Right lobe of liver (tissue), 6 donors: ENCODE measurements around the gene EDARADD. TPM values are rescaled to one million over a fixed set of nuclear protein-coding genes. Genes with fewer than 3 reads are reported as not detected.
A peak's percentile ranks its signal among the peaks of the same experiment; 100 is the strongest.

Experiments used
- ATAC-seq, 4 donors: fragments of 200-7000 bp; cut with Tn5 transposase; one replicate each; pipeline ENCODE4 v1.9.1; 2020; ENCODE audit warnings: mild to moderate bottlenecking in 4 of 4, moderate library complexity in 4 of 4
- DNase-seq, 3 donors: peaks; one replicate each; pipeline ENCODE4 v3.0.0-alpha.2; 2020
- H3K27ac ChIP-seq, 3 donors: fragments of 200-600 bp; one replicate each; pipeline ENCODE4 v1.8.0; 2022
- H3K27me3 ChIP-seq, 2 donors: fragments of 200-600 bp; one replicate each; pipeline ENCODE4 v1.8.0; 2022
- H3K36me3 ChIP-seq, 4 donors: fragments of 200-600 bp; sonication (generic) in 1 of 4; one replicate each; pipeline versions ENCODE4 v1.5.1 to v1.8.0; 2017 to 2022; ENCODE audit warnings: control low read depth in 1 of 4
- H3K4me1 ChIP-seq, 4 donors: fragments of 200-600 bp; sonication (generic) in 1 of 4; one replicate each; pipeline versions ENCODE4 v1.5.1 to v1.8.0; 2017 to 2022; ENCODE audit warnings: control low read depth in 1 of 4
- H3K4me3 ChIP-seq, 3 donors: fragments of 200-600 bp; one replicate each; pipeline ENCODE4 v1.8.0; 2022
- H3K9me3 ChIP-seq, 4 donors: fragments of 200-600 bp; sonication (generic) in 1 of 4; one replicate each; pipeline versions ENCODE4 v1.5.1 to v1.8.0; 2017 to 2022; ENCODE audit warnings: control low read depth in 1 of 4
- CTCF ChIP-seq, 4 donors: fragments of 200-600 bp in 3 of 4; fragments of 450-650 bp in 1 of 4; IDR thresholded peaks; one replicate each; pipeline versions ENCODE4 v1.5.1 to v1.8.0; 2016 to 2022; ENCODE audit warnings: antibody characterized with exemption in 4 of 4, mild to moderate bottlenecking in 2 of 4
- POLR2A ChIP-seq: fragments of 450-650 bp; IDR thresholded peaks from one replicate; pipeline ENCODE4 v1.6.1; 2017; ENCODE audit warnings: antibody characterized with exemption, mild to moderate bottlenecking
- WGBS: methylation state at CpG from one replicate; pipeline ENCODE4 v1.1.6; 2018; ENCODE audit warnings: low coverage, low lambda C conversion rate; ENCODE audit not compliant: insufficient coverage; ENCODE audit errors: missing lambda C conversion rate; 5-methylcytosine and 5-hydroxymethylcytosine counted together
- intact Hi-C, 2 donors: fragments of 100-400 bp; cut with DNase I; formaldehyde crosslinking; loops; one replicate each; pipeline versions ENCODE4 v1.11.2 to v1.14.1; 2022
- total RNA-seq, 6 experiments: library from RNA; depleted of rRNA in 2 of 6; stranded (reverse); fragments of >200 nt in 2 of 6; fragmentation: NEBNext Ultra II Directional in 3 of 6; extraction: Animal tissue kit (Norgen Biotek cat#: 25700) in 3 of 6; gene quantifications; one replicate each; pipeline versions ENCODE4 v1.1.0 to v1.2.4, GENCODE V29; 2016 to 2023
- donor health status: DM: no; HTN: yes; CAD: no.
- donor health status: DM: no; HTN: no; CAD: no.
- donor health status: DM: no; HTN: no; CAD: no.
- donor health status: DM: no; HTN: yes; CAD: no.
- donor health status: DM: no; HTN: yes; CAD: no.

Gene EDARADD
- total RNA-seq, 6 experiments from 2014 or later = 0.16 to 1.2 (median 0.26) TPM; not detected in 1

DNA sequence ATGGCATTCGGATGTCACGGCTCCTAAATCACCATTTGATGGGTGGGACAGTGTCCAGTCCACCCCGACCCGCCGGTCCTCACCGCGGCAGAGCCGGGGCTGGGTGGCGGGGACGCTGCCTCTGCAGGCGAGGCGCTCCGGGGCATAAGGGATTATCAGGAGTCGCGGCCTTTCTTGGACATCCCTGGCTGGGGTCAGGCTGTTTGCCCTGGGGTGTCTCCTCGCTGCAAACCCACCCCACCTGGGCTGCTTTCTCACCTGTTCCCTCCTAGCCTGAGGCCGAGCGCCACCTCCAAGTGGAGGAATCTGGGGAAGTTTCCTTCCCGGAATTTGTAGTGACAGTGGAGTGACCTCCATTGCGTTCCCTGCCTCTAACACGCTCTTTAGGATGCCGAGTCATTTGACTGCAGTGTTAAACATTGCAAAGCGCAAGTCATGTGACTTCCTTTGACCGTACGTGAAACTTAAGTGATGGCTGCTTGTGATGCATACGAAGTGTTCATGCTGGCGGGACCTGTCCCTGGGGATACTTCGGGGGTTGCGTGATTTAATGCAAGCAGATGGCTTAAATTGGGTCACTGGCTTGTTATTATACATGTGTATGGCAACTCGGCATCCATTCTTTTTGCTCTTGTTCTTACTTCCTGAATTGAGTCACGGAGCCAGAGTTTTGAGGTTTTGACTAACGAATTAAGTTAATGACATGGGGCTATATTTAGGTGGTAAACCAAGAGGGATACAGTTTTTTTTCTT, 130.2 kb downstream of the EDARADD start:
- no peaks in the 10 kb centered on the region for H3K9me3 ChIP-seq
- H3K36me3 ChIP-seq = peaks cover 0 to 23% (median 6%) of the 10 kb centered on the region in 4 donors
- DNase-seq (peak; percentile 40 to 65 (median 53)), ATAC-seq (peak; percentile 62 to 69 (median 68))
- peak overlapping the region; percentile 96 to 99 (median 96) for H3K4me3 ChIP-seq
- peaks cover 0 to 20% (median 2%) of the 10 kb centered on the region in 4 donors for H3K4me1 ChIP-seq
- 0% methylated on average over 17 of the region's 32 CpGs for WGBS
- H3K27me3 ChIP-seq = no peaks in the 10 kb centered on the region
- intact Hi-C loops = no loop called here
- H3K27ac ChIP-seq = peak overlapping the region; percentile 85 to 99 (median 94)
- TF ChIP-seq POLR2A (peak; percentile 16), CTCF (IDR thresholded peaks at IDR 0.05) (no peak)

DNA sequence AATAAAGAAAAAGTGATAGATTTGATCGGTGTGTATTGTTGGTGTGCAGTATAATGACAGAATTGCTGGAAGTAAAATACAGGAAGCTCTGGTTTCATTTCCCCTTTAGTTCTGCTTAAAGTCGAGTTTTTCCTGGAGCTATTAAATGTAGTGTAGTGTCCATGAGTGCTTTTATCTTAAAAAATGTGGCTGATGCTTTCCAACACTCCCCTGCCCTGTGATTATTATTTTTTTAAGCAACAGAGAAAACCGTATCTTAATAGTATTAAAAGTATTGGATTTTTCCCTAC, 130.8 kb downstream of the EDARADD start:
- no peaks in the 10 kb centered on the region for H3K27me3 ChIP-seq
- no peak for TF ChIP-seq POLR2A
- no peak for TF ChIP-seq CTCF (IDR thresholded peaks at IDR 0.05)
- H3K36me3 ChIP-seq = peaks cover 0 to 23% (median 6%) of the 10 kb centered on the region in 4 donors
- H3K9me3 ChIP-seq = no peaks in the 10 kb centered on the region
- DNase-seq (no peak), ATAC-seq (no peak)
- whole genome bisulfite sequencing = 4% methylated on average over 3 of the region's 3 CpGs
- peak overlapping the region; percentile 96 to 99 (median 96) for H3K4me3 ChIP-seq
- H3K27ac ChIP-seq = peak overlapping the region; percentile 85 to 99 (median 94)
- peaks cover 0 to 20% (median 2%) of the 10 kb centered on the region in 4 donors for H3K4me1 ChIP-seq
- intact Hi-C loops = no loop called here

GRCh38 chr1:236526079-236526478, 132.0 kb downstream of the EDARADD start:
- H3K9me3 ChIP-seq = no peaks in the 10 kb centered on the region
- peaks cover 0 to 28% (median 6%) of the 10 kb centered on the region in 4 donors for H3K36me3 ChIP-seq
- no peak for DNase-seq
- H3K27me3 ChIP-seq = no peaks in the 10 kb centered on the region
- H3K4me3 ChIP-seq = no peak overlapping the region
- whole genome bisulfite sequencing = 65% methylated on average over 3 of the region's 3 CpGs
- no peak for TF ChIP-seq POLR2A
- no peak for TF ChIP-seq CTCF (IDR thresholded peaks at IDR 0.05)
- ATAC-seq = no peak
- H3K4me1 ChIP-seq = peaks cover 0 to 20% (median 2%) of the 10 kb centered on the region in 4 donors
- intact Hi-C loops = no loop called here
- no peak overlapping the region for H3K27ac ChIP-seq

DNA sequence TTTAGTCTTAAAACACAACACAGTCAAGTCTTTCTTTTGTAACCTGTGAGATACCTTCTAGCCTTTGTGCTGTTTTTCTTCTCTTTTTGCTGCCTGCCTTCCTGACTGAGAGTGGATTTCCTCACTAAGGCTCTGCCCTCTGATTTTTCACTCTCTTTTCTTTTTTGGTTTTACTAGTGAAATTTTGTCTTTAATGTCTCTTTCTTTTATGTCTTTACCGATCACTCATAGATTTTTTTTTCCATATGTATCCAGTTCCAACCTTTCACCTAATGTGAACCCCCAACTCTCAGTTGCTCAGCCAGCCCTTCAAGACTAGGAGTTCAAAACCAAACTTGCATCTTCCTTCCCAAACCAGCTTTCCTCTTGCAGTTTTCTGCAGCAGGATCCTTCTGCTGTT, 136.2 kb downstream of the EDARADD start:
- no peaks in the 10 kb centered on the region for H3K9me3 ChIP-seq
- peaks cover 0 to 19% (median 8%) of the 10 kb centered on the region in 4 donors for H3K4me1 ChIP-seq
- peaks cover 0 to 30% (median 6%) of the 10 kb centered on the region in 4 donors for H3K36me3 ChIP-seq
- no peaks in the 10 kb centered on the region for H3K27me3 ChIP-seq
- 100% methylated on average over 1 of the region's 1 CpG for WGBS
- ATAC-seq = no peak
- DNase-seq = no peak
- intact Hi-C loops = no loop called here
- no peak overlapping the region for H3K4me3 ChIP-seq
- TF ChIP-seq POLR2A (no peak), CTCF (IDR thresholded peaks at IDR 0.05) (no peak)
- H3K27ac ChIP-seq = no peak overlapping the region
